ENCODE data around the gene KLHL7.

KLHL7 gene

GRCh38 chr7:23105644-23106056 lies at the start of gene KLHL7:
Gene KLHL7 (plus strand): TSS chr7:23105785. CDS start chr7:23106027, 242 bp downstream.
- peak; percentile 95 for DNase-seq

GRCh38 chr7:23058408-23059096 lies 47.0 kb upstream of the KLHL7 start:
- no peak for DNase-seq

- DNase-seq = no peak
Measured at GRCh38 chr7:23061327-23061726, 44.3 kb upstream of the KLHL7 start.

GRCh38 chr7:23062452-23062851 lies 43.1 kb upstream of the KLHL7 start:
- DNase-seq = no peak

GRCh38 chr7:23065974-23066373 lies 39.6 kb upstream of the KLHL7 start:
- DNase-seq = no peak

GRCh38 chr7:23067271-23067670 lies 38.3 kb upstream of the KLHL7 start:
- DNase-seq = no peak

GRCh38 chr7:23072048-23072447 lies 33.5 kb upstream of the KLHL7 start:
- no peak for DNase-seq

- DNase-seq = no peak
Measured at GRCh38 chr7:23072922-23073321, 32.7 kb upstream of the KLHL7 start.

- no peak for DNase-seq
Measured at GRCh38 chr7:23074443-23075261, 30.9 kb upstream of the KLHL7 start.

GRCh38 chr7:23075571-23075970 lies 30.0 kb upstream of the KLHL7 start:
- DNase-seq = no peak

- no peak for DNase-seq
Measured at GRCh38 chr7:23076772-23077171, 28.8 kb upstream of the KLHL7 start.

GRCh38 chr7:23093111-23093510 lies 12.5 kb upstream of the KLHL7 start:
- no peak for DNase-seq

- DNase-seq = no peak
Measured at GRCh38 chr7:23093546-23093945, 12.0 kb upstream of the KLHL7 start.

- DNase-seq = no peak
Measured at GRCh38 chr7:23096518-23097290, 8.9 kb upstream of the KLHL7 start.

- DNase-seq = no peak
Measured at GRCh38 chr7:23098029-23098428, 7.6 kb upstream of the KLHL7 start.

- no peak for DNase-seq
Measured at GRCh38 chr7:23098460-23098859, 7.1 kb upstream of the KLHL7 start.

GRCh38 chr7:23100697-23101096 lies 4.9 kb upstream of the KLHL7 start:
- peak; percentile 62 for DNase-seq

- DNase-seq = peak; percentile 45
Measured at GRCh38 chr7:23105086-23105643, 420 bp upstream of the KLHL7 start.

- DNase-seq = peak; percentile 82
Measured at GRCh38 chr7:23106057-23106822, 655 bp downstream of the KLHL7 start.

GRCh38 chr7:23106823-23107663 lies 1.5 kb downstream of the KLHL7 start:
- DNase-seq = peak; percentile 2

GRCh38 chr7:23107781-23108180 lies 2.2 kb downstream of the KLHL7 start:
- DNase-seq = no peak
